GM23338 (cell line): Measurements from ENCODE around the gene PAK1.

Experiments used
- CREB1 ChIP-seq: fragments of 250-450 bp; sonication (Bioruptor Pico); IDR thresholded peaks from 2 replicates; pipeline ENCODE4 v1.5.0; 2020; ENCODE audit warnings: low read depth, mild to moderate bottlenecking, moderate library complexity
- EZH2 ChIP-seq: fragments of 200-600 bp; sonication (generic); IDR thresholded peaks from one replicate; pipeline ENCODE4 v1.8.0; 2017; ENCODE audit warnings: antibody characterized with exemption, mild to moderate bottlenecking, low read depth; ENCODE audit not compliant: unreplicated experiment
- EZH2phosphoT487 ChIP-seq: fragments of 200-600 bp; sonication (generic); IDR thresholded peaks from one replicate; pipeline ENCODE4 v1.8.1; 2018; ENCODE audit warnings: antibody characterized with exemption; ENCODE audit not compliant: unreplicated experiment
- JUNB ChIP-seq: IDR thresholded peaks from one replicate; pipeline ENCODE4 v1.6.1; 2016; ENCODE audit warnings: antibody characterized with exemption; ENCODE audit not compliant: unreplicated experiment
- POLR2AphosphoS5 ChIP-seq: IDR thresholded peaks from 2 replicates; pipeline ENCODE4 v1.6.1; 2016; ENCODE audit warnings: antibody characterized with exemption, low read depth
- TF ChIP-seq, protein P1 (sequence below), 2 experiments: fragments of 200-600 bp in 1 of 2; sonication (generic) in 1 of 2; conservative IDR thresholded peaks; 2 replicates each; pipeline versions ENCODE4 v1.5.1 to v1.6.1; 2016 to 2017; ENCODE audit warnings: antibody characterized with exemption in 2 of 2, low read depth in 2 of 2, mild to moderate bottlenecking in 2 of 2, moderate library complexity in 1 of 2
- TF ChIP-seq, protein P2 (sequence below): IDR thresholded peaks from one replicate; pipeline ENCODE4 v1.6.1; 2018; ENCODE audit warnings: antibody characterized with exemption; ENCODE audit not compliant: unreplicated experiment

GRCh38 chr11:77395460-77396173, 78.3 kb downstream of the PAK1 start:
- TF ChIP-seq, protein P1, sequence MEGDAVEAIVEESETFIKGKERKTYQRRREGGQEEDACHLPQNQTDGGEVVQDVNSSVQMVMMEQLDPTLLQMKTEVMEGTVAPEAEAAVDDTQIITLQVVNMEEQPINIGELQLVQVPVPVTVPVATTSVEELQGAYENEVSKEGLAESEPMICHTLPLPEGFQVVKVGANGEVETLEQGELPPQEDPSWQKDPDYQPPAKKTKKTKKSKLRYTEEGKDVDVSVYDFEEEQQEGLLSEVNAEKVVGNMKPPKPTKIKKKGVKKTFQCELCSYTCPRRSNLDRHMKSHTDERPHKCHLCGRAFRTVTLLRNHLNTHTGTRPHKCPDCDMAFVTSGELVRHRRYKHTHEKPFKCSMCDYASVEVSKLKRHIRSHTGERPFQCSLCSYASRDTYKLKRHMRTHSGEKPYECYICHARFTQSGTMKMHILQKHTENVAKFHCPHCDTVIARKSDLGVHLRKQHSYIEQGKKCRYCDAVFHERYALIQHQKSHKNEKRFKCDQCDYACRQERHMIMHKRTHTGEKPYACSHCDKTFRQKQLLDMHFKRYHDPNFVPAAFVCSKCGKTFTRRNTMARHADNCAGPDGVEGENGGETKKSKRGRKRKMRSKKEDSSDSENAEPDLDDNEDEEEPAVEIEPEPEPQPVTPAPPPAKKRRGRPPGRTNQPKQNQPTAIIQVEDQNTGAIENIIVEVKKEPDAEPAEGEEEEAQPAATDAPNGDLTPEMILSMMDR (conservative IDR thresholded peaks at IDR 0.05; ENCODE audit: low read depth in 2 of 2) = no peak
- no peak for TF ChIP-seq EZH2
- TF ChIP-seq, protein P2, sequence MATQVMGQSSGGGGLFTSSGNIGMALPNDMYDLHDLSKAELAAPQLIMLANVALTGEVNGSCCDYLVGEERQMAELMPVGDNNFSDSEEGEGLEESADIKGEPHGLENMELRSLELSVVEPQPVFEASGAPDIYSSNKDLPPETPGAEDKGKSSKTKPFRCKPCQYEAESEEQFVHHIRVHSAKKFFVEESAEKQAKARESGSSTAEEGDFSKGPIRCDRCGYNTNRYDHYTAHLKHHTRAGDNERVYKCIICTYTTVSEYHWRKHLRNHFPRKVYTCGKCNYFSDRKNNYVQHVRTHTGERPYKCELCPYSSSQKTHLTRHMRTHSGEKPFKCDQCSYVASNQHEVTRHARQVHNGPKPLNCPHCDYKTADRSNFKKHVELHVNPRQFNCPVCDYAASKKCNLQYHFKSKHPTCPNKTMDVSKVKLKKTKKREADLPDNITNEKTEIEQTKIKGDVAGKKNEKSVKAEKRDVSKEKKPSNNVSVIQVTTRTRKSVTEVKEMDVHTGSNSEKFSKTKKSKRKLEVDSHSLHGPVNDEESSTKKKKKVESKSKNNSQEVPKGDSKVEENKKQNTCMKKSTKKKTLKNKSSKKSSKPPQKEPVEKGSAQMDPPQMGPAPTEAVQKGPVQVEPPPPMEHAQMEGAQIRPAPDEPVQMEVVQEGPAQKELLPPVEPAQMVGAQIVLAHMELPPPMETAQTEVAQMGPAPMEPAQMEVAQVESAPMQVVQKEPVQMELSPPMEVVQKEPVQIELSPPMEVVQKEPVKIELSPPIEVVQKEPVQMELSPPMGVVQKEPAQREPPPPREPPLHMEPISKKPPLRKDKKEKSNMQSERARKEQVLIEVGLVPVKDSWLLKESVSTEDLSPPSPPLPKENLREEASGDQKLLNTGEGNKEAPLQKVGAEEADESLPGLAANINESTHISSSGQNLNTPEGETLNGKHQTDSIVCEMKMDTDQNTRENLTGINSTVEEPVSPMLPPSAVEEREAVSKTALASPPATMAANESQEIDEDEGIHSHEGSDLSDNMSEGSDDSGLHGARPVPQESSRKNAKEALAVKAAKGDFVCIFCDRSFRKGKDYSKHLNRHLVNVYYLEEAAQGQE = no peak
- no peak for TF ChIP-seq JUNB
- no peak for TF ChIP-seq POLR2AphosphoS5
- TF ChIP-seq EZH2phosphoT487 = no peak
- TF ChIP-seq CREB1 (CRISPR knock-in tag) = no peak
